COLO668 (cell line): ENCODE measurements around the gene C2CD4D.
A peak's percentile ranks its signal among the peaks of the same experiment; 100 is the strongest.
"Not testable (repeated sequence)": the region's sequence is repeated elsewhere in the genome, so short reads cannot be mapped to it uniquely, and the experiment has no call there.

Experiments used
- DNase-seq: peaks from one replicate; lab custom pipeline; 2025; ENCODE audit not compliant: unreplicated experiment; lab: John Stamatoyannopoulos, UW

The C2CD4D gene

GRCh38 chr1:151839457-151840403 lies at the start of gene C2CD4D:
C2CD4D (minus strand) TSS chr1:151839820; CDS start chr1:151838989, 831 bp downstream.
- peak; percentile 90 for DNase-seq

- DNase-seq, result no peak
Measured at GRCh38 chr1:151888972-151889570, 49.5 kb upstream of the C2CD4D start.

GRCh38 chr1:151887028-151887427 lies 47.4 kb upstream of the C2CD4D start:
- no peak for DNase-seq

- DNase-seq, result no peak
Measured at GRCh38 chr1:151885479-151885878, 45.9 kb upstream of the C2CD4D start.

GRCh38 chr1:151884879-151885278 lies 45.3 kb upstream of the C2CD4D start:
- DNase-seq, result not testable (repeated sequence)

- DNase-seq, result not testable (repeated sequence)
Measured at GRCh38 chr1:151884445-151884844, 44.8 kb upstream of the C2CD4D start.

- DNase-seq, result not testable (repeated sequence)
Measured at GRCh38 chr1:151883898-151884297, 44.3 kb upstream of the C2CD4D start.

GRCh38 chr1:151882918-151883317 lies 43.3 kb upstream of the C2CD4D start:
- not testable (repeated sequence) for DNase-seq

GRCh38 chr1:151882466-151882865 lies 42.8 kb upstream of the C2CD4D start:
- DNase-seq, result no peak

GRCh38 chr1:151881479-151881878 lies 41.9 kb upstream of the C2CD4D start:
- DNase-seq, result no peak

- no peak for DNase-seq
Measured at GRCh38 chr1:151875419-151876097, 35.9 kb upstream of the C2CD4D start.

- not testable (repeated sequence) for DNase-seq
Measured at GRCh38 chr1:151872776-151873175, 33.2 kb upstream of the C2CD4D start.

- DNase-seq, result no peak
Measured at GRCh38 chr1:151871284-151872030, 31.8 kb upstream of the C2CD4D start.

- no peak for DNase-seq
Measured at GRCh38 chr1:151868486-151868885, 28.9 kb upstream of the C2CD4D start.

- no peak for DNase-seq
Measured at GRCh38 chr1:151867765-151868411, 28.3 kb upstream of the C2CD4D start.

- DNase-seq, result no peak
Measured at GRCh38 chr1:151867321-151867720, 27.7 kb upstream of the C2CD4D start.

- DNase-seq, result no peak
Measured at GRCh38 chr1:151864411-151864810, 24.8 kb upstream of the C2CD4D start.

GRCh38 chr1:151862604-151863003 lies 23.0 kb upstream of the C2CD4D start:
- DNase-seq, result no peak

- no peak for DNase-seq
Measured at GRCh38 chr1:151860504-151861187, 21.0 kb upstream of the C2CD4D start.

- DNase-seq, result no peak
Measured at GRCh38 chr1:151859891-151860293, 20.3 kb upstream of the C2CD4D start.
